HG02852 (cell line): ENCODE data around the gene CYP2R1.
A peak's percentile ranks its signal among the peaks of the same experiment; 100 is the strongest.
"Not testable (repeated sequence)": the region's sequence is repeated elsewhere in the genome, so short reads cannot be mapped to it uniquely, and the experiment has no call there.

Experiments used
- ATAC-seq: cut with Tn5 transposase; IDR thresholded peaks from one replicate; pipeline ENCODE4 v1.9.1; 2021; ENCODE audit warnings: mild to moderate bottlenecking, moderate library complexity; ENCODE audit not compliant: unreplicated experiment

The CYP2R1 gene

GRCh38 chr11:14892577-14892976, 546 bp upstream of the CYP2R1 start:
- ATAC-seq: no peak

DNA sequence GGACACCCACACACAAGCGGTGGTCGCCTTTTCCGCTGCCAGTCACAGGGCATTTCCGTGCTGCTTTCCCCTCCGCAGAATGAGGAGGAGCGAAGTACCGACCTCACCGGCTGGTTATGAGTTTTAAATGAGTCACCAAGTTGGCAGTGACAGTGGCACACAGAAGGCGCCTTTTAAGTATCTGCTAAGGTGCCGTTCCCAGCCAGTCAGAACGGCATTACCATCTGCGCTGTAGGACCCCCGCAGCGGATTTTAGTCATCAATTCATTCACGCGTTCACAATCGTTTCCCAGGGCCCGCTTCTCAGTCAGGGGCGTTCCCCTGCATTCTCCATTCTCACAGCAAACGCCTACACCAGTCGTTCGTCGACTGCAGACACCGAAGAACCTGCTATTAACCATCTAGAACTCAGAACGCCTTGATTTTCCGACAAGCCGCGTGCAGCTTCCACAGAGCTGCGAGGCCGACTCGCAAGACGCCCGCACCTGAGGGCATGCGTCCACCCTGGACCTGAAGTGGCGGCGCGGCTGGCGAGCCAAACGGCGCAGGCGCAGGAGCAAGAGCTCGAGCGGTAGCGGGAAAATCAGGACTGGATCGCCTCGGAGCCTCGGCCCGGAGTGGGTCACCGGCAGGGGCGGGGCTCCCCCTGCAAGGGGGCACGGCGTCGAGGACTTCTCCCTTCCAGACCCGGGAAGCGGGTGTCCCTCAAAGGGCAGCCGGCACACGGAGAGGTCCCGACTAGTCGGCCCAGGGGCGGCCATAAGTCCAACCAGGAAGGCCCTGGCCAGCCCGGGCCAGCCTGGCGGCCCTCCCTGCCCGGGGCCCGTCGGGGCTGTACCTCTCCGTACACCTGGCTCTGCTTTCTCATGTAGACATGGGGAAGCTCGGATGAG, 642 bp downstream of the CYP2R1 start:
- peak; percentile 49 for ATAC-seq

- no peak for ATAC-seq
Observed at GRCh38 chr11:14886513-14886912, 5.5 kb downstream of the CYP2R1 start.

DNA sequence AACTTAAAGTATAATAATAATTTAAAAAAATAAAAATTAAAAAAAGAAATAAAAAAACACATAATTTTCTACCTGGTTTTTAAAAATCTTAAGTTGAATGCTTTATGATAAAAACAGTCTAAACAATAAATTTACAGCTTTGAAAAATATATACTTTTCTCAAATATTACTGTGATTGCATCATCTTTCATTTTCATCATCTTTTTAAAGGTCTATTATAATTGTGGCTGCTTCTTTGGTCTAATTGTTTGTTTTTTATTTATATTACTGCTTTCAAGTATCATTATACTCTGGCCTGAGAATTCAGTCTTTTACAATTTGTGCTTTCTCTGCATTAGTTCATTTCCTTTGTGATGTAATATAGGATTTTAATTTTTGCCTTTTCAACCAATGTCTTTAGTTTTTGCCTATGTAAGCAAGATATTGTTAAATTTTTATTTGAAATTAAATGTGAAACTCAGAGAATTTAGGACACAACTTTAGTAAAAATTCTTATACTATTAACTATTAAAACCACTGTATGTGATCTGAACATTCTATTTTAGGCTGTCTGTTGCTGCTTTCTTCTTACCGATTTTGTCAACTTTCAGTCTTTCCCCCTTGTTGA, 7.3 kb downstream of the CYP2R1 start:
- no peak for ATAC-seq

- not testable (repeated sequence) for ATAC-seq
Observed at GRCh38 chr11:14883683-14884082, 8.3 kb downstream of the CYP2R1 start.

- no peak for ATAC-seq
Observed at GRCh38 chr11:14882196-14882595, 9.8 kb downstream of the CYP2R1 start.

GRCh38 chr11:14881576-14882193, 10.3 kb downstream of the CYP2R1 start:
- ATAC-seq: no peak

- no peak for ATAC-seq
Observed at GRCh38 chr11:14875163-14875562, 16.9 kb downstream of the CYP2R1 start.

- ATAC-seq: no peak
Observed at GRCh38 chr11:14873632-14874031, 18.4 kb downstream of the CYP2R1 start.

DNA sequence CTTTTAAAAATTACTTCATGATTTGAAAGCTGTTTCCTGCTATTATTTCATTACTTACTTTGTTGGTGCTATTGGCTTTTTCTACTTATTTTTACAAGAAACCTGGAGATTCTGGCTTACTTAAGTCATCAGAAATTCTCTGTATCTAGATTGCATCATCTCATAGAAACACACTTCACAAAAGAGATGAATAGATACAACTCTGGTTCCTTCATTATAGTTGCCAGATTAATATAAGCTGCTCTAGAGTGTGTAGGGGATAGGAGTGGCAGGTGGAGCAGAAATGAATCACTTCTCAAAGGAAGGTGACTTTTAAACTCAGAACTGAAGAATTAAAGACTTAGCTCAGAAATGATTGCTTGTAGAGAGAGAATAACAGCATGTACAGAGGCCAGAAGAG, 20.0 kb downstream of the CYP2R1 start:
- ATAC-seq: no peak

DNA sequence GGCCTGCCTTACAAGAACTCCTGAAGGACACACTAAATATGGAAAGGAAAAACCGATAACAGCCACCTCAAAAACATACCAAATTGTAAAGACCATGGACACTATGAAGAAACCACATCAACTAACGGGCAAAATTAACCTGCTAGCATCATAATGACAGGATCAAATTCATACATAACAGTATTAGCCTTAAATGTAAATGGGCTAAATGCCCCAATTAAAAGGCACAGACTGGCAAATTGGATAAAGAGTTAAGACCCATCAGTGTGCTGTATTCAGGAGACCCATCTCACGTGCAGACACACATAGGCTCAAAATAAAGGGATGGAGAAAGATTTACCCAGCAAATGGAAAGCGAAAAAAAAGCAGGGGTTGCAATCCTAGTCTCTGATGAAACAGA, 28.3 kb downstream of the CYP2R1 start:
- not testable (repeated sequence) for ATAC-seq

DNA sequence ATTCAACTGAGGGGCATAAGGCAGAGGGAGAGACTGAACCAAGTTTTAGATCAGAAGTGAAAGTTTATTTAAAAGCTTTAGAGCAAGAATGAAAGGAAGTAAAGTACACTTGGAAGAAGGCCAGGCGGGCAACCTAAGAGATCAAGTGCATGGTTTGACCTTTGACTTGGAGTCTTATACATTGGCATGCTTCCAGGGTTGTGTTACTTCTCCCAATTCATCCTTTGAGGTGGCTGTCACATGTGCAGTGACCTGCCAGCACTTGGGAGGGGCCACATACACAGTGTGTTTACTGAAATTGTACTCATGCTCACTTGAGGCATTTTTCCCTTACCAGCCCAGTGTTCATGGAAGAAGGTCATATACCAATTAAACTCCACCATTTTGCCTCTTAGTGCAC, 30.4 kb downstream of the CYP2R1 start:
- ATAC-seq: no peak

GRCh38 chr11:14860511-14860910, 31.5 kb downstream of the CYP2R1 start:
- no peak for ATAC-seq

GRCh38 chr11:14858404-14858803, 33.6 kb downstream of the CYP2R1 start:
- no peak for ATAC-seq

DNA sequence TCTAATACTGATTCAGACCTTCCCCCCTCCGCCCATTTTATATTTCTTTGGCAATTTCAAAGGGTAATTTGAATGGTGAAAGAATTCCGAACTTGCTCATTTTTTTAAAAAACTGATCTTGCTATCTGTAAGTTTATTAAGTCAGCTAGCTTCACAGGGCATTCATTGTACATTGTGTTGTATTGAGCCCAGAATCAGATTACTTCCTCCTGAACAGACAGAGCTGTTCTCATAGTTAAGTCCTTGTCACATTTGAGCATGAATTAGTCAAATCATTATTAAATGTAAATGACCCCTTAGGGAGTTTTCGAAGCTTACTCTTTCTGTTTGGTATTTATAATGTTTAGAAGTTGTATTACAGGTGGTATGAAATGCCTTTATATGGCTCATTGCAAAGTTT, 34.4 kb downstream of the CYP2R1 start:
- ATAC-seq: no peak

DNA sequence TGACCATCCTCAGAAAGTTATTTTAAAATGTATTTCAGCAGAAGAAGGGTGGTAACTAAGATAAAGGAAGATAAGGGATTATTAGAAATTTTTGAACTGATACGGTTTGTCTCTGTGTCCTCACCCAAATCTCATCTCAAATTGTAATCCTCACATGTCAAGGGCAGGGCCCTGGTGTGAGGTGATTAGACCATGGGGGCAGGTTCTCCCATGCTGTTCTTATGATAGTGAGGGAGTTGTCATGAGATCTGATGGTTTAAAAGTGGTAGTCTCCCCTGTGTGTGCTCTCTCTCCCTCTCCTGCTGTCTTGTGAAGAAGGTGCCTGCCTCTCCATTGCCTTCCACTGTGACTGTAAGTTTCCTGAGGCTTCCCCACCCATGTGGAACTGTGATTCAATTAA, 36.1 kb downstream of the CYP2R1 start:
- ATAC-seq: no peak

- no peak for ATAC-seq
Observed at GRCh38 chr11:14854057-14854456, 38.0 kb downstream of the CYP2R1 start.

DNA sequence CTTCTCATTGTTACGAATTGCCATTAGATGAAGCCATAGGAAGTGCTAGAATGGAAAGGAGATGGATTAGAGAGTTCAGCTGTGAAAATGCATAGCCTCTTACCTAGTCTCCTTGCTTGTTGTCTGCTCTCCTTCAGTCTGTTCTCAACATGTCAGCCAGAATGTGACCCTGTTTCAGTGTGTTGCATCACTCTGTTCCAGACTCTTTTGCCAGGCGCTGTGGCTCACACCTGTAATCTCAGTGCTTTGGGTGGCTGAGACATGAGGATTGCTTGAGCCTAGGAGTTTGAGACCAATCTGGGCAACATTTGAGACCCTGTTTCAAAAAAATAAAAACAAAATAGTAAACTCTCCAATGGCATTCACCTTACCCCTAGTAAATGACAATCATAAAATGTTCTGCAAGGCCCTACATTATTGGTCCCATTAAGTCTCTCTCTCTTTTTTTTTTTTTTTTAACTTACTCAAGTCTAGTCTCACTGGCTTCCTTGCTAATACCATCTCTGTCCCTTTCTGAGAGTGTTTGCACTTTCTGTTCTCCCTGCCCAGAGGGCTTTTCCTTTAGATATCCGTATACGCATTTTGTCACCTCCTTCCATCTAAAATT, 39.4 kb downstream of the CYP2R1 start:
- no peak for ATAC-seq

- ATAC-seq: no peak
Observed at GRCh38 chr11:14842002-14842401, 50.0 kb downstream of the CYP2R1 start.

DNA sequence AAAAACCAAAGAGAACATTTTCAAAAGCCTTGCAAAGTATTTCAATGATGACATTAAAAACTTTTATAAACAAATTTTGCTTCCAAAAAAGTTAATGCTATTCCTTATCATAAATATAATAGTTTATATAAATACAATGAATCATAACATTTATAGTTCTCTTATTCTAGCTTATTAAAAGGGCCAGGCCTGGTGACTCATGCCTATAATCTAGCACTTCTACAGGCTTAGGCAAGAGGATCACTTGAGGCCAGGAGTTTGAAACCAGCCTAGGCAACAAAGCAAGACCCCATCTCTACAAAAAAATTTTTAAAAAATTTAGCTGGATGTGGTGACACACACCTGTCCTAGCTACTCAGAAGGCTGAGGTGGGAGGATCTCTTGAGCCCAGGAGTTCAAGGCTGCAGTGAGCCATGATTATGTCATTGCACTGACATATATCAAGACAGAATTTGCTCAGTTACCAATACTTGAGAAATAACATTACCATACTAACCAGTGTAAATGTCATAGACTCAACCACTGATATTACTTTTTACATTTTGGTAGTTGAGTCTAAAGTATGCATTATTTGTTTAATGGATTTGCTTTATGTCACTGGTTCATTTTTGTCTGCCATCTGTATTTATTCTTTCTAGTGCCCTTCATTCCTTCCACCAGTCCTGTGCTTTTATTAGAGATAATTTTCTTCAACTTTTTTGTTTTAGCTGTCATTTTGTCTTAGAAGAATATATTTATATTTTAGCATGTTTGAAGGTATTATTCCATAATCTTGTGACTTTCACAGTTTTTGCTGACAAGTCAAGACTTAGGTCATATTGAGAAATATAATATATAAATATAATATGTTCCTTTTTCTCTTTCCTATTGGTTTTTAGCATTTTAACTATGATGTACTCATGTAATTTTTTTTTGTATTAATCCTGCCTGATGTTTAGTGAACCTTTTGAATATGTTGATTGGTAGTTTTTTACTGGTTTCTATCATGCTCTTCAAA, 56.2 kb downstream of the CYP2R1 start:
- no peak for ATAC-seq
